Measurements from ENCODE around the gene HS6ST2. TPM values are rescaled to one million over a fixed set of nuclear protein-coding genes. Genes with fewer than 3 reads are reported as not detected.

HS6ST2 gene
- total RNA-seq, 1 donor from 2014 or later, result 6.2 TPM

DNA sequence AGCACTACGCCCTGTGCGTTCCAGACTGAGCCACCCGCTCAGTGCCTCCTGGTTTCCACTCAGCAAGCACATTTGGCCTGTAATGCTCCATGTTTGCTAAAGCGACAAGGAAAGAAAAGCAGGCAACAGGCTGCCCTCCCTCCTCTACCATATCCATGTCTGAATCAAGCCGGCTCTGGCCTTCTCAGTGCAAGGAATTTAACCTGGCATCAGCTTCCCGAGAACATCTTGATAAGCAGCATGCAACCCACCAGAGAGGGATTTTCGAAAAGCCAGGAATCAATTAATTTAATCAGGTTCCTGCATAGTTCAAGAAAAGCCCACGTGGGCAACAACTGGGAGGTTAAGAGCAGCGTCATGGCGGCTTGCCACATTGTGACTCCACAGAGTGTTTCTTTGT is 228.2 kb downstream of the HS6ST2 start:
- H3K9me3 Mint-ChIP-seq (ENCODE audit: unreplicated experiment), result no peaks in the 10 kb centered on the region
- no peaks in the 10 kb centered on the region for H3K36me3 Mint-ChIP-seq (ENCODE audit: unreplicated experiment)
- H3K4me1 Mint-ChIP-seq (ENCODE audit: unreplicated experiment), result no peaks in the 10 kb centered on the region
- TF ChIP-seq, protein P1, sequence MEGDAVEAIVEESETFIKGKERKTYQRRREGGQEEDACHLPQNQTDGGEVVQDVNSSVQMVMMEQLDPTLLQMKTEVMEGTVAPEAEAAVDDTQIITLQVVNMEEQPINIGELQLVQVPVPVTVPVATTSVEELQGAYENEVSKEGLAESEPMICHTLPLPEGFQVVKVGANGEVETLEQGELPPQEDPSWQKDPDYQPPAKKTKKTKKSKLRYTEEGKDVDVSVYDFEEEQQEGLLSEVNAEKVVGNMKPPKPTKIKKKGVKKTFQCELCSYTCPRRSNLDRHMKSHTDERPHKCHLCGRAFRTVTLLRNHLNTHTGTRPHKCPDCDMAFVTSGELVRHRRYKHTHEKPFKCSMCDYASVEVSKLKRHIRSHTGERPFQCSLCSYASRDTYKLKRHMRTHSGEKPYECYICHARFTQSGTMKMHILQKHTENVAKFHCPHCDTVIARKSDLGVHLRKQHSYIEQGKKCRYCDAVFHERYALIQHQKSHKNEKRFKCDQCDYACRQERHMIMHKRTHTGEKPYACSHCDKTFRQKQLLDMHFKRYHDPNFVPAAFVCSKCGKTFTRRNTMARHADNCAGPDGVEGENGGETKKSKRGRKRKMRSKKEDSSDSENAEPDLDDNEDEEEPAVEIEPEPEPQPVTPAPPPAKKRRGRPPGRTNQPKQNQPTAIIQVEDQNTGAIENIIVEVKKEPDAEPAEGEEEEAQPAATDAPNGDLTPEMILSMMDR (IDR thresholded peaks at IDR 0.05), result no peak
- peak; percentile 54 for DNase-seq (ENCODE audit: extremely low spot score, unreplicated experiment)
- no peak overlapping the region for H3K27ac Mint-ChIP-seq (ENCODE audit: unreplicated experiment)
- H3K27me3 Mint-ChIP-seq (ENCODE audit: unreplicated experiment), result no peaks in the 10 kb centered on the region
- H3K4me3 Mint-ChIP-seq (ENCODE audit: unreplicated experiment), result no peak overlapping the region

DNA sequence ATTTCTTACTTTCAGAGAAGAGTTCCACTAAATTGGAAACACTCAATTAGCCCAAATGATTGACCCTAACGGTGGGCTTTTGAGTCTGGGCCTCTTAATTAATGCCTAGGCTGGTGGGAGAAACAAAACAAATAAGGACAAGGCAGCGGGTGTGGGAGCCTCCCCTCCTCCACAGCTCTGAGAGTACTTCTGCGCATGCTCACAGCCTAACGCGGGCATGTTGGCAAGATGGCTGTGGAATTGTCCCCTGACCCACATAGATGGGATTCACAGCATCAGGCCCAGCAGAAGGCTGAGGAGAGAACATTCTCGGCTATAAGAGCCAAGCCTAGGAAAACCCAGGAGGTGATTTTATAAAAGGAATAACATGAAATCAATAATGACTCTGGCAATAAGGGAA is 230.1 kb downstream of the HS6ST2 start:
- TF ChIP-seq, protein P1 (IDR thresholded peaks at IDR 0.05), result no peak
- peaks cover 6% of the 10 kb centered on the region for H3K9me3 Mint-ChIP-seq (ENCODE audit: unreplicated experiment)
- no peak overlapping the region for H3K4me3 Mint-ChIP-seq (ENCODE audit: unreplicated experiment)
- H3K36me3 Mint-ChIP-seq (ENCODE audit: unreplicated experiment), result no peaks in the 10 kb centered on the region
- no peaks in the 10 kb centered on the region for H3K27me3 Mint-ChIP-seq (ENCODE audit: unreplicated experiment)
- H3K27ac Mint-ChIP-seq (ENCODE audit: unreplicated experiment), result no peak overlapping the region
- no peaks in the 10 kb centered on the region for H3K4me1 Mint-ChIP-seq (ENCODE audit: unreplicated experiment)
- peak; percentile 42 for DNase-seq (ENCODE audit: extremely low spot score, unreplicated experiment)

- H3K4me1 Mint-ChIP-seq (ENCODE audit: unreplicated experiment), result peaks cover 11% of the 10 kb centered on the region
- no peak for DNase-seq (ENCODE audit: extremely low spot score, unreplicated experiment)
- TF ChIP-seq, protein P1 (IDR thresholded peaks at IDR 0.05), result no peak
- no peak overlapping the region for H3K4me3 Mint-ChIP-seq (ENCODE audit: unreplicated experiment)
- H3K9me3 Mint-ChIP-seq (ENCODE audit: unreplicated experiment), result peaks cover 5% of the 10 kb centered on the region
- H3K27me3 Mint-ChIP-seq (ENCODE audit: unreplicated experiment), result no peaks in the 10 kb centered on the region
- no peaks in the 10 kb centered on the region for H3K36me3 Mint-ChIP-seq (ENCODE audit: unreplicated experiment)
- H3K27ac Mint-ChIP-seq (ENCODE audit: unreplicated experiment), result no peak overlapping the region
Measured at GRCh38 chrX:132718431-132718958, 239.9 kb downstream of the HS6ST2 start.

GRCh38 chrX:132716006-132716405 is 242.4 kb downstream of the HS6ST2 start:
- no peak overlapping the region for H3K27ac Mint-ChIP-seq (ENCODE audit: unreplicated experiment)
- DNase-seq (ENCODE audit: extremely low spot score, unreplicated experiment), result no peak
- H3K4me1 Mint-ChIP-seq (ENCODE audit: unreplicated experiment), result peaks cover 14% of the 10 kb centered on the region
- TF ChIP-seq, protein P1 (IDR thresholded peaks at IDR 0.05), result peak; percentile 55
- peaks cover 5% of the 10 kb centered on the region for H3K9me3 Mint-ChIP-seq (ENCODE audit: unreplicated experiment)
- no peaks in the 10 kb centered on the region for H3K27me3 Mint-ChIP-seq (ENCODE audit: unreplicated experiment)
- no peak overlapping the region for H3K4me3 Mint-ChIP-seq (ENCODE audit: unreplicated experiment)
- H3K36me3 Mint-ChIP-seq (ENCODE audit: unreplicated experiment), result no peaks in the 10 kb centered on the region

DNA sequence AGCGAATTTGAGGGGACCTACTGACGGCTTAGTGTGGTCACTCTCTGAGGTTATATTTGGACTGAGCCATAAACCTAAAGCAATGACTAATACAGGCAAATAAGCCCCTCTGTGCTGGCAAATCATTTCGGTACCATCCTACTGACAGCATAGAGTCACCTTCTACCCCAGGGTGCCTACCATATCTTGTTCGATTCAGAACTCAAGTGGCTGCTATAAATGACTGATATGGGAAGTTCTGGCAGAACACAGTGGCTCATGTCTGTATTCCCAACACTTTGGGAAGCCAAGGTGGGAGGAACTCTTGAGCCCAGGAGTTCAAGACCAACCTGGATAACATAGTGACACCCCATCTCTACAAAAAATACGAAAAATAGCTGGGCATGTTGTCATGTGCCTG is 243.5 kb downstream of the HS6ST2 start:
- Mint-ChIP-seq H3K27ac (ENCODE audit: unreplicated experiment) (no peak overlapping the region), H3K36me3 (ENCODE audit: unreplicated experiment) (no peaks in the 10 kb centered on the region), H3K4me3 (ENCODE audit: unreplicated experiment) (no peak overlapping the region), H3K9me3 (ENCODE audit: unreplicated experiment) (no peaks in the 10 kb centered on the region), H3K27me3 (ENCODE audit: unreplicated experiment) (no peaks in the 10 kb centered on the region), H3K4me1 (ENCODE audit: unreplicated experiment) (peaks cover 14% of the 10 kb centered on the region)
- no peak for DNase-seq (ENCODE audit: extremely low spot score, unreplicated experiment)
- TF ChIP-seq, protein P1 (IDR thresholded peaks at IDR 0.05), result no peak
